ENCODE results near the gene CLDN16. TPM values are rescaled to one million over a fixed set of nuclear protein-coding genes. Genes with fewer than 3 reads are reported as not detected.

CLDN16 gene
- polyA plus RNA-seq, 1 donor from 2014 or later: not detected

DNA sequence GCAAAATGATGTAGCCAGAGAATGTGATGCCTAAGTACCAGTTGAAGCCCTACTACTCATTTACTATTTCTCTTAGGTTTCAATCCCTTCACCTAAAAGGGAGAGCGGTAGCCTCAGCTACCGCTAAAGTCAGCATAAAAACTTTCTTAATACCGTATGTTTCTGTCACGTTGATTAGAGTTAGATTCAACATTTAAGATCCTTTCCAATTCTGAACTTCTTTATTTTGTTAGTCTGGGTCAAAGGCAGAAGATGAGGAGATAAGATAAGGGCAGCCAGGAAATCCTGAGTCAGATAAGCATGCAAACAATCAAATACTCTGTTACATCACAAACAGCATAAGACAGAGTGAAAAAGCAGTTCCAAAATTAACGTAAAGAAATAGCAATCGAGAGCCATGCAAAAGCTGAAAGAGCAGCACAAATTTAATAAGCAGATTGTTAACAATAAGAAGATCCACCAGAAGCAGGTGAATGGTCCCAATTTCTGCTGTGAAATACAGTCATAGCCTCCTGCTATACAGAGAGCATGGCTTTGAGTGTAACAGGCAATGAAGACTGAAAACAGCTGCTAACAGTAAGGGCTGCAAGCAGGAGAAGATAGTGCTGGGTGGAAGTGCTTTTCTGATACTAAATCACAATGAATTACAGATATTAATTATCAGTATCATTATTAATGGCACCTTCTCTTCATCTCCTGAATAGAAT lies 58.8 kb downstream of the CLDN16 start:
- Histone ChIP-seq H3F3A (ENCODE audit: insufficient read depth, low read length, poor library complexity, severe bottlenecking) (no peaks in the 10 kb centered on the region), H3K36me3 (ENCODE audit: insufficient read depth, low read length) (no peaks in the 10 kb centered on the region), H3K27ac (ENCODE audit: low read length) (no peak overlapping the region), H3K27me3 (ENCODE audit: insufficient read depth, low read depth, low read length) (no peaks in the 10 kb centered on the region), H2AFZ (ENCODE audit: low read depth, low read length) (no peak overlapping the region), H3K9me2 (ENCODE audit: insufficient read depth, low read length) (no peaks in the 10 kb centered on the region), H3K4me3 (ENCODE audit: low read length) (no peak overlapping the region), H4K20me1 (ENCODE audit: insufficient read depth) (no peaks in the 10 kb centered on the region), H3K9ac (ENCODE audit: low read length) (no peak overlapping the region), H3K4me2 (ENCODE audit: low read length) (no peak overlapping the region), H3K9me3 (ENCODE audit: low read length) (no peaks in the 10 kb centered on the region), H3K79me2 (replicated peaks; ENCODE audit: insufficient read depth, low read length) (no peaks in the 10 kb centered on the region)
- no peak for TF ChIP-seq EP300 (conservative IDR thresholded peaks at IDR 0.05; ENCODE audit: poor library complexity, severe bottlenecking)
- TF ChIP-seq MXI1 (conservative IDR thresholded peaks at IDR 0.05; ENCODE audit: poor library complexity, severe bottlenecking): no peak
- no peak for TF ChIP-seq RAD21 (conservative IDR thresholded peaks at IDR 0.05)
- TF ChIP-seq, protein P1, sequence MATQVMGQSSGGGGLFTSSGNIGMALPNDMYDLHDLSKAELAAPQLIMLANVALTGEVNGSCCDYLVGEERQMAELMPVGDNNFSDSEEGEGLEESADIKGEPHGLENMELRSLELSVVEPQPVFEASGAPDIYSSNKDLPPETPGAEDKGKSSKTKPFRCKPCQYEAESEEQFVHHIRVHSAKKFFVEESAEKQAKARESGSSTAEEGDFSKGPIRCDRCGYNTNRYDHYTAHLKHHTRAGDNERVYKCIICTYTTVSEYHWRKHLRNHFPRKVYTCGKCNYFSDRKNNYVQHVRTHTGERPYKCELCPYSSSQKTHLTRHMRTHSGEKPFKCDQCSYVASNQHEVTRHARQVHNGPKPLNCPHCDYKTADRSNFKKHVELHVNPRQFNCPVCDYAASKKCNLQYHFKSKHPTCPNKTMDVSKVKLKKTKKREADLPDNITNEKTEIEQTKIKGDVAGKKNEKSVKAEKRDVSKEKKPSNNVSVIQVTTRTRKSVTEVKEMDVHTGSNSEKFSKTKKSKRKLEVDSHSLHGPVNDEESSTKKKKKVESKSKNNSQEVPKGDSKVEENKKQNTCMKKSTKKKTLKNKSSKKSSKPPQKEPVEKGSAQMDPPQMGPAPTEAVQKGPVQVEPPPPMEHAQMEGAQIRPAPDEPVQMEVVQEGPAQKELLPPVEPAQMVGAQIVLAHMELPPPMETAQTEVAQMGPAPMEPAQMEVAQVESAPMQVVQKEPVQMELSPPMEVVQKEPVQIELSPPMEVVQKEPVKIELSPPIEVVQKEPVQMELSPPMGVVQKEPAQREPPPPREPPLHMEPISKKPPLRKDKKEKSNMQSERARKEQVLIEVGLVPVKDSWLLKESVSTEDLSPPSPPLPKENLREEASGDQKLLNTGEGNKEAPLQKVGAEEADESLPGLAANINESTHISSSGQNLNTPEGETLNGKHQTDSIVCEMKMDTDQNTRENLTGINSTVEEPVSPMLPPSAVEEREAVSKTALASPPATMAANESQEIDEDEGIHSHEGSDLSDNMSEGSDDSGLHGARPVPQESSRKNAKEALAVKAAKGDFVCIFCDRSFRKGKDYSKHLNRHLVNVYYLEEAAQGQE (IDR thresholded peaks at IDR 0.05; ENCODE audit: borderline replicate concordance): no peak
- no peak for TF ChIP-seq EZH2 (IDR thresholded peaks at IDR 0.05; ENCODE audit: borderline replicate concordance, insufficient read depth, low read length, poor library complexity, severe bottlenecking)
- TF ChIP-seq SMC3 (conservative IDR thresholded peaks at IDR 0.05; ENCODE audit: poor library complexity): no peak

DNA sequence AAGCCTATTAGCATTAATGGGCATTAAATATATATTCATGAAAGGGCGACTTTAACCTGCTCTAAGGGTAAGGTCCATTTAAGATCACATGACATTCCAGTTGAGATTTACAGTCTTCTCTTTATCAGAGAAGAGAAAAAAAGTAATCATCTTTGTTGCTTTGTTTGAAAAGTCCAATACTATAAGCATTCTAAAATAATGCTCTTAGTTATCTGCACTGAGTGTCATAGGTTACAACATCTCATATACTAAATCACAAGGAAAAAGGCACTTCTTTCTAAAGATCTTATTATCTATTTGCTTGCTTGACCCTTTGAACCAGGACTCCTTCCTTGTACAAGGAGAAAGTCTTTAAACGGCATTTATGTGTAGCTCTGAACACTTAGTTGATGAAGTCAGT lies 60.3 kb downstream of the CLDN16 start:
- Histone ChIP-seq H3K4me2 (ENCODE audit: low read length) (no peak overlapping the region), H3K79me2 (replicated peaks; ENCODE audit: insufficient read depth, low read length) (no peaks in the 10 kb centered on the region), H2AFZ (ENCODE audit: low read depth, low read length) (no peak overlapping the region), H3K27ac (ENCODE audit: low read length) (no peak overlapping the region), H4K20me1 (ENCODE audit: insufficient read depth) (no peaks in the 10 kb centered on the region), H3K9ac (ENCODE audit: low read length) (no peak overlapping the region), H3K4me3 (ENCODE audit: low read length) (no peak overlapping the region), H3F3A (ENCODE audit: insufficient read depth, low read length, poor library complexity, severe bottlenecking) (no peaks in the 10 kb centered on the region), H3K36me3 (ENCODE audit: insufficient read depth, low read length) (no peaks in the 10 kb centered on the region), H3K27me3 (ENCODE audit: insufficient read depth, low read depth, low read length) (no peaks in the 10 kb centered on the region), H3K9me3 (ENCODE audit: low read length) (no peaks in the 10 kb centered on the region), H3K9me2 (ENCODE audit: insufficient read depth, low read length) (no peaks in the 10 kb centered on the region)
- TF ChIP-seq, protein P1 (IDR thresholded peaks at IDR 0.05; ENCODE audit: borderline replicate concordance): no peak
- no peak for TF ChIP-seq MXI1 (conservative IDR thresholded peaks at IDR 0.05; ENCODE audit: poor library complexity, severe bottlenecking)
- no peak for TF ChIP-seq POLR2AphosphoS5 (IDR thresholded peaks at IDR 0.05)
- TF ChIP-seq TAF1 (IDR thresholded peaks at IDR 0.05; ENCODE audit: low read depth): no peak
- TF ChIP-seq SMC3 (conservative IDR thresholded peaks at IDR 0.05; ENCODE audit: poor library complexity): no peak

Measured in neural cell (in vitro differentiated cells).